ENCODE results near the gene ATP7B. TPM values are rescaled to one million over a fixed set of nuclear protein-coding genes. Genes with fewer than 3 reads are reported as not detected.

ATP7B gene
- total RNA-seq, 1 donor from 2014 or later = 6.3 TPM

GRCh38 chr13:51981355-51981754 lies 29.9 kb downstream of the ATP7B start:
- DNase-seq (no peak), ATAC-seq (no peak)
- Histone ChIP-seq H3K4me3 (no peak overlapping the region), H3K27me3 (ENCODE audit: low read depth) (no peaks in the 10 kb centered on the region), H3K4me1 (no peaks in the 10 kb centered on the region), H3K36me3 (no peaks in the 10 kb centered on the region), H3K9me3 (no peaks in the 10 kb centered on the region), H3K27ac (no peak overlapping the region)
- intact Hi-C loops (cut with DNase I) = no loop called here
- TF ChIP-seq CTCF (IDR thresholded peaks at IDR 0.05) = no peak

- no peaks in the 10 kb centered on the region for H3K4me1 ChIP-seq
- H3K27ac ChIP-seq = no peak overlapping the region
- ATAC-seq (no peak), DNase-seq (no peak)
- no peaks in the 10 kb centered on the region for H3K27me3 ChIP-seq (ENCODE audit: low read depth)
- intact Hi-C loops (cut with DNase I) = no loop called here
- TF ChIP-seq CTCF (IDR thresholded peaks at IDR 0.05) = no peak
- H3K9me3 ChIP-seq = no peaks in the 10 kb centered on the region
- no peak overlapping the region for H3K4me3 ChIP-seq
- H3K36me3 ChIP-seq = no peaks in the 10 kb centered on the region
Observed at GRCh38 chr13:51980908-51981307, 30.3 kb downstream of the ATP7B start.

- peak; percentile 32 to 68 for ATAC-seq
Observed at GRCh38 chr13:51978796-51979556, 32.3 kb downstream of the ATP7B start.

GRCh38 chr13:51977625-51978024 lies 33.6 kb downstream of the ATP7B start:
- intact Hi-C loops (cut with DNase I) = no loop called here

More at GRCh38 chr13:51978796-51979556, 32.3 kb downstream of the ATP7B start:
- Histone ChIP-seq H3K4me1 (no peaks in the 10 kb centered on the region), H3K9me3 (no peaks in the 10 kb centered on the region), H3K27me3 (ENCODE audit: low read depth) (no peaks in the 10 kb centered on the region), H3K4me3 (no peak overlapping the region), H3K36me3 (no peaks in the 10 kb centered on the region), H3K27ac (no peak overlapping the region)
- intact Hi-C loops (cut with DNase I) = no loop called here
- no peak for TF ChIP-seq CTCF (IDR thresholded peaks at IDR 0.05)
- DNase-seq = no peak

GRCh38 chr13:51976890-51977289 lies 34.4 kb downstream of the ATP7B start:
- ATAC-seq = no peak
- no peak for TF ChIP-seq CTCF (IDR thresholded peaks at IDR 0.05)
- intact Hi-C loops (cut with DNase I) = no loop called here
- H3K9me3 ChIP-seq = no peaks in the 10 kb centered on the region
- no peak overlapping the region for H3K27ac ChIP-seq
- H3K27me3 ChIP-seq (ENCODE audit: low read depth) = no peaks in the 10 kb centered on the region
- H3K4me3 ChIP-seq = no peak overlapping the region
- DNase-seq = no peak
- H3K36me3 ChIP-seq = no peaks in the 10 kb centered on the region
- H3K4me1 ChIP-seq = no peaks in the 10 kb centered on the region

More at GRCh38 chr13:51977625-51978024, 33.6 kb downstream of the ATP7B start:
- no peaks in the 10 kb centered on the region for H3K4me1 ChIP-seq
- no peak for TF ChIP-seq CTCF (IDR thresholded peaks at IDR 0.05)
- H3K27me3 ChIP-seq (ENCODE audit: low read depth) = no peaks in the 10 kb centered on the region
- no peak overlapping the region for H3K27ac ChIP-seq
- no peak for ATAC-seq
- no peak for DNase-seq
- no peaks in the 10 kb centered on the region for H3K9me3 ChIP-seq
- H3K4me3 ChIP-seq = no peak overlapping the region
- H3K36me3 ChIP-seq = no peaks in the 10 kb centered on the region
